Type B pancreatic cell (in vitro differentiated cells): ENCODE data around the gene MYO18B. TPM values are rescaled to one million over a fixed set of nuclear protein-coding genes. Genes with fewer than 3 reads are reported as not detected.

ENCODE experiments used
- DNase-seq: peaks from one replicate; pipeline ENCODE4 v3.0.0; 2021; ENCODE audit warnings: mixed read lengths; ENCODE audit not compliant: unreplicated experiment; ENCODE audit errors: extremely low spot score
- H3K27ac Mint-ChIP-seq: 2 replicates; pipeline ENCODE4 v1.8.0; 2021; ENCODE audit warnings: mild to moderate bottlenecking, mixed read lengths
- H3K27me3 Mint-ChIP-seq: 2 replicates; pipeline ENCODE4 v1.8.0; 2021; ENCODE audit warnings: mixed read lengths
- H3K36me3 Mint-ChIP-seq: 2 replicates; pipeline ENCODE4 v1.8.0; 2021; ENCODE audit warnings: mixed read lengths
- H3K4me1 Mint-ChIP-seq: one replicate; pipeline ENCODE4 v1.8.0; 2021; ENCODE audit warnings: mixed read lengths; ENCODE audit not compliant: unreplicated experiment
- H3K4me3 Mint-ChIP-seq: 2 replicates; pipeline ENCODE4 v1.8.0; 2021; ENCODE audit warnings: mild to moderate bottlenecking, mixed read lengths
- H3K9me3 Mint-ChIP-seq: 2 replicates; pipeline ENCODE4 v1.8.0; 2021; ENCODE audit warnings: mixed read lengths
- CTCF ChIP-seq: fragments of 200-600 bp; sonication (generic); conservative IDR thresholded peaks from 2 replicates; pipeline ENCODE4 v1.5.0; 2021; ENCODE audit warnings: antibody characterized with exemption, mild to moderate bottlenecking
- total RNA-seq: library from RNA; stranded (reverse); gene quantifications from 2 replicates; pipeline ENCODE4 v1.2.1, GENCODE V29; 2021; ENCODE audit warnings: low replicate concordance

The MYO18B gene
- total RNA-seq, 1 donor from 2014 or later, result 0.10 TPM

- Mint-ChIP-seq H3K9me3 (no peaks in the 10 kb centered on the region), H3K4me3 (no peak overlapping the region), H3K4me1 (no peaks in the 10 kb centered on the region), H3K27me3 (peaks cover 52% of the 10 kb centered on the region), H3K27ac (no peak overlapping the region), H3K36me3 (no peaks in the 10 kb centered on the region)
- no peak for DNase-seq
- TF ChIP-seq CTCF, result no peak
Observed at GRCh38 chr22:25884121-25884520, 142.1 kb downstream of the MYO18B start.

GRCh38 chr22:25888399-25889054 is 146.5 kb downstream of the MYO18B start:
- no peak overlapping the region for H3K27ac Mint-ChIP-seq
- H3K36me3 Mint-ChIP-seq, result no peaks in the 10 kb centered on the region
- TF ChIP-seq CTCF, result no peak
- peaks cover 41% of the 10 kb centered on the region for H3K27me3 Mint-ChIP-seq
- H3K9me3 Mint-ChIP-seq, result no peaks in the 10 kb centered on the region
- no peak for DNase-seq
- H3K4me1 Mint-ChIP-seq, result no peaks in the 10 kb centered on the region
- H3K4me3 Mint-ChIP-seq, result no peak overlapping the region

GRCh38 chr22:25890651-25891050 is 148.7 kb downstream of the MYO18B start:
- no peak overlapping the region for H3K4me3 Mint-ChIP-seq
- H3K36me3 Mint-ChIP-seq, result no peaks in the 10 kb centered on the region
- no peak overlapping the region for H3K27ac Mint-ChIP-seq
- H3K27me3 Mint-ChIP-seq, result peaks cover 48% of the 10 kb centered on the region
- no peaks in the 10 kb centered on the region for H3K4me1 Mint-ChIP-seq
- DNase-seq, result no peak
- H3K9me3 Mint-ChIP-seq, result no peaks in the 10 kb centered on the region
- no peak for TF ChIP-seq CTCF

- Mint-ChIP-seq H3K27me3 (peaks cover 40% of the 10 kb centered on the region), H3K4me3 (no peak overlapping the region), H3K9me3 (no peaks in the 10 kb centered on the region), H3K36me3 (no peaks in the 10 kb centered on the region), H3K4me1 (no peaks in the 10 kb centered on the region), H3K27ac (no peak overlapping the region)
- DNase-seq, result no peak
- TF ChIP-seq CTCF, result no peak
Observed at GRCh38 chr22:25892678-25893077, 150.7 kb downstream of the MYO18B start.

DNA sequence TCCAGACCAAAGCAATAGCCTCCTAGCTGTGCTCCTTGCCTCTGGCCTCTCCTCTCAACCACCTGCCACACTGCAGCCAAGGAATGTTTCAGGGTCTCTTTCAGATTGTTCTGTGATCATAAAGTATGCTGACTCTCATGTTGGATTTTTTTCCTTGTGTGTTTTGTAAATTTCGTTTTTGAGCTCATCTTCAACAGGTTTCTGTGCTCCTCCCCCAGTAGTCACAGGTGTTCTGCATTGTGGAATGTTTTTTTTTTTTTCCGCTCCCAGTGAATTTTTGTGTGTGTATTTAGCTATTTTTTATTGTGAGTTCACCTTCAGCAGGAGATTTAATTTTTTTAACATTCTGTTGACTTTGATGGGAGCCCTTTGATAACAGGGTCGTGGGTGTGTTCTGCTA is 153.7 kb downstream of the MYO18B start:
- Mint-ChIP-seq H3K9me3 (no peaks in the 10 kb centered on the region), H3K27me3 (peaks cover 23% of the 10 kb centered on the region), H3K36me3 (no peaks in the 10 kb centered on the region), H3K4me3 (no peak overlapping the region), H3K27ac (no peak overlapping the region), H3K4me1 (no peaks in the 10 kb centered on the region)
- no peak for DNase-seq
- TF ChIP-seq CTCF, result no peak

DNA sequence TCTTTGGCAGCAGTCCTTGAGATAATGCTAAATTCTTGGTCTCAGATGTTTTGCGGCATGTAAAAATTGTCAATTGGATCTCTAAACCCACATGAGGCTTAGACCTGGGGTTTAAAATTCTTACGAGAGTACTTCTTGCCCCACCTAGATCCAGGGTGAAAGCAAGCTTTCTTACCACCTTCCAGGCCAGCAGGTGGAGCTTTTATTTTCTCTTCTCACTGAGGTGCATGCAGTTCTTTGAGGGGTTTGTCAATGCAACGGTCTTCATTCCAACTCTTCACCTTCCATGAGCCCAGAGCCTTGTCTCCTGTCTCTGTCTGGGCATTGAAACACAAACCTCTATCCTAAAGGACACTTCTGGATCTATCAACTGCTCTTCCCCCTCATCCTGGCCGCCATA is 154.1 kb downstream of the MYO18B start:
- H3K36me3 Mint-ChIP-seq, result no peaks in the 10 kb centered on the region
- no peak overlapping the region for H3K4me3 Mint-ChIP-seq
- no peak overlapping the region for H3K27ac Mint-ChIP-seq
- TF ChIP-seq CTCF, result no peak
- DNase-seq, result no peak
- H3K27me3 Mint-ChIP-seq, result peaks cover 21% of the 10 kb centered on the region
- H3K9me3 Mint-ChIP-seq, result no peaks in the 10 kb centered on the region
- no peaks in the 10 kb centered on the region for H3K4me1 Mint-ChIP-seq
